OCI-LY3 (cell line): ENCODE data around the gene PTPRN2.

ENCODE experiments used
- EZH2phosphoT487 ChIP-seq: fragments of 200-600 bp; shearing (Covaris generic); IDR thresholded peaks from 2 replicates; pipeline ENCODE4 v1.6.1; 2018; ENCODE audit warnings: antibody characterized with exemption, mixed run types, low read depth
- TF ChIP-seq, protein P1 (sequence below): fragments of 200-600, 300-600 bp; sonication (generic); IDR thresholded peaks from 2 replicates; pipeline ENCODE4 v1.5.1; 2014; ENCODE audit warnings: antibody characterized with exemption, low read length, low read depth

DNA sequence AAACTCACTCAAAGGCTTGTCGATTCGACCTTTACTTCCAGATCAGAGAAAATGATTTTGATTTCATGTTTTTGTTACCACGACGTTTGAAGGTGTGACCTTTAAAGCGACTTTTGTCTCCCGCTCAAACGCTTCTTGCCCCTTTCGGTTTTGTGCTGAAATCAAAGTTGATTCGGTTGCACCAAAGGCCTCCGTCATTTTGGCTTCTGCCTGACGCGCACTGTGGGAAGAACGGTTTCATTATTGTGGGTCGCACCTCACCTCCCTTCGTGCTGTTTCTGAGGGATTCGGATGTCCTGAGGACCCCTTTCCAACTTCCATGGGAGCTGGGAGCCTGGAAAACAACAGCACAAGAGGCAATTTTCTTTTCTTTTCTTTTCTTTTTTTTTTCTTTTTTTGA is 1073.9 kb downstream of the PTPRN2 start:
- TF ChIP-seq, protein P1, sequence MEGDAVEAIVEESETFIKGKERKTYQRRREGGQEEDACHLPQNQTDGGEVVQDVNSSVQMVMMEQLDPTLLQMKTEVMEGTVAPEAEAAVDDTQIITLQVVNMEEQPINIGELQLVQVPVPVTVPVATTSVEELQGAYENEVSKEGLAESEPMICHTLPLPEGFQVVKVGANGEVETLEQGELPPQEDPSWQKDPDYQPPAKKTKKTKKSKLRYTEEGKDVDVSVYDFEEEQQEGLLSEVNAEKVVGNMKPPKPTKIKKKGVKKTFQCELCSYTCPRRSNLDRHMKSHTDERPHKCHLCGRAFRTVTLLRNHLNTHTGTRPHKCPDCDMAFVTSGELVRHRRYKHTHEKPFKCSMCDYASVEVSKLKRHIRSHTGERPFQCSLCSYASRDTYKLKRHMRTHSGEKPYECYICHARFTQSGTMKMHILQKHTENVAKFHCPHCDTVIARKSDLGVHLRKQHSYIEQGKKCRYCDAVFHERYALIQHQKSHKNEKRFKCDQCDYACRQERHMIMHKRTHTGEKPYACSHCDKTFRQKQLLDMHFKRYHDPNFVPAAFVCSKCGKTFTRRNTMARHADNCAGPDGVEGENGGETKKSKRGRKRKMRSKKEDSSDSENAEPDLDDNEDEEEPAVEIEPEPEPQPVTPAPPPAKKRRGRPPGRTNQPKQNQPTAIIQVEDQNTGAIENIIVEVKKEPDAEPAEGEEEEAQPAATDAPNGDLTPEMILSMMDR = no peak
- no peak for TF ChIP-seq EZH2phosphoT487
